Stimulated activated CD8-positive, alpha-beta memory T cell treated with anti-CD3 and anti-CD28 coated beads, Interleukin-15, amount 100 ng/mL, for 1 hour (primary cell): ENCODE data around the gene PATJ.

Experiments
- DNase-seq: peaks from one replicate; pipeline ENCODE4 v3.0.0-alpha.2; 2020; ENCODE audit warnings: low read depth

Gene PATJ

DNA sequence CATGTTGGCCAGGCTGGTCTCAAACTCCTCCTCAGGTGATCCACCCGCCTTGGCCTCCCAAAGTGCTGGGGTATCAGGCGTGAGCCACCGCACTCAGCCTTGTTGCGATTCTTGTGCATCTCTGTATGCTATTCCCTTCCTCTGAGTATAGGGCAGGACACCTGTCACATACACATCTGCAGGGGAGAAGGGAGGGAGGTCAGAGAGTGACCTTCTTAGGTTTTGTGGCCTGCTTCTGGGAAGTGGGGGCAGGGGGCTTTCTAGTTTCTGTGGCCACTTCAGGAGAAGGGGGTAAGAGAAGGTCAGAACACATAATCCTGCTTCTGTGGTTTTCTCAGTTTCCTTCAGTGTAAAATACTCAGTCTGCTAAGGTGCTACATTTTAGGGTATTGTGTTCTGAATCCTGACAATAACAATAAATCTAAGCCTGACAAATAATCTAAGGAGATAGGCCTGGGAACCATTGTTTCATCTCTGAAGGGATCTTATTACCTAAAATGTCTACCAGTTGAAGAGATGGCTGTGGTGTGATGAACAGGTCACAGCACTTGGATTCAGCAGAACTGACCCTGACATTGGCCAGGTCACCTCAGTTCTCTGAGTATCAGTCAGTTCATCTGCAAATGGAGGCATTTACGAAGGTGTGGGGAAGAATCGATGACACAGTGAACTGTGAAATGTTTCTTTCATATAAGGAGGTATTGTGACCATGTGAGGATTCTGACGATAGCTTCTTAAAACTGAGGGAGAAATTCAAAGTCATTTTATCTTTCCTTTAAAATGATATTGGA, 239.8 kb downstream of the PATJ start:
- no peak for DNase-seq

DNA sequence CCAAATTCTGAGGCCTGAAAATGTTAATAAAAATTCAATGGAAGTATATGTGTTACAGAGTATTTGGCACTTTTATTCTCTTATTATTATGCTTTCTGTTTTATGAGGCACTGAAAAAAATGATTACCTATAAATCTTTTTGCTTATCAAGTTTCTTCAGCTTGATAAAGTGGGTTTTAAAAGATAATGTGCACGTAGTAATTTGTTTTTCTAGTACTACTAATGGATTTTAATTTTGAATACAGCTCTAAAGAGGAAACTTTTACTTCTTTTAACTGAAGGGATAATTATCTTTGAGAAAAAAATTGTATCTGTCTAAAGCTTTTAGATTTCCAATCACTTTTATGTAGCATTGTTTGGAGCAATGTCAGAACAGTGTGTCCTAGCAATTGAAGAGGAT, 241.0 kb downstream of the PATJ start:
- no peak for DNase-seq

DNA sequence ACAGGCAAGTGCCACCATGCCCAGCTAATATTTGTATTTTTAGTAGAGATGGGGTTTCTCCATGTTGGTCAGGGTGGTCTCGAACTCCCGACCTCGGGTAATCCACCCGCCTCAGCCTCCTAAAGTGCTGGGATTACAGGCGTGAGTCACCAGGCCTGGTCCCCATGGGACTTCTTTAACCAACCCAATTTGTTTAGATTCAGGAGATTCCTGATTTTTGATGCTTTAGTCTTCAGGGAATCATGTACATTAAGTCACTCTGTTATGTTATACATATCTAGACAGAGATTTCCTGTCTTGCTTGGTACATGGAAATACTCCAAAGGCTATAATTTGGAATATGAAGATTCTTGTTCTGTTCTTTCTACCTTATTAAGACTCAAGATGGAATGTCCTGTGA, 250.0 kb downstream of the PATJ start:
- DNase-seq = no peak

DNA sequence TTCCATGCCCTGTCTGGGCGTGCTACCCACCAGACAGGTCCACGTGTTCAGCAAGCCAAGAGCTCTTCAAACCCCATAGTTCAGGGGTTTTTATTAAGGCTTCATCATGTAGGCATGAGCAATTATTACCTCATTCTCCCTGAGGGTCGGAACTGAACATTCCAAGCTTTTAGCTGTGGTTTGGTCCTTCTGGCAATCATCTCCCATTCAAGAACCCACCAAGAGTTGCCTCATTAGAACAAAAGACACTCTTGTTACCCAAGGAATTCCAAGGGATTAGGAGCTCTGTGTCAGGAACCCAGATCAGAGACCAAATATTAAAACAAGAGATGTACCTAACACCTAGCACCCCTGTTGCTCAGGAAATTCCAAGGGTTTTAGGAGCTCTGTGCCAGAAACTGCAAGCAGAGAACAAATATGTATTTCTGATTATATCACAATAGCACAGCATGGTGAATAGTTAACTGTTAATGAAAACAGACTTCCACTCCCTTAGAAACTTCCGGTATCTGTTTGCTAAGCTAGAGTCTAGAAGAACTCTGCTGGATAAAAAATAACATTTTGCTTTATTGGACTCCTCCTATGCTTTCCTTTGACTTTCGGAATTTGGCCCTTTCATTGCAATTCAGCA, 251.2 kb downstream of the PATJ start:
- DNase-seq = no peak

DNA sequence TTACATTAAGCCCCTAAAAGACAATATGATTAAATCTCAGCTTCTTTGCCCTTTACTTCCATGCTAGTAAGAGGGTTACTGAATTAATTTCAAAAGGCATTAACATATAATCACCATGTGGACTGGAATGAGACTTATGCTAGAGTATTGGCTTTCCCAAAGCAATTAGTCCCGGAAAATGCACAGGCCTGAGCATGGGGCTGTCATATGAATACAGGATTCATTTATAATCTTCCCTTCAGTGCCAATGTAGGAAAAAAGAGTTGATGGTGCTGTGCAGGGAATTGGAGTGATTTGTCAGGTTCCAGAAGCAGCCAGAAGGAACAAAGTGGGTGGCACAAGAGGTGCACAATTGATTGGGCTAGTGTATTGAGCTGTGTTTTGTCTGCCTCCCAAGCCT, 253.4 kb downstream of the PATJ start:
- no peak for DNase-seq

DNA sequence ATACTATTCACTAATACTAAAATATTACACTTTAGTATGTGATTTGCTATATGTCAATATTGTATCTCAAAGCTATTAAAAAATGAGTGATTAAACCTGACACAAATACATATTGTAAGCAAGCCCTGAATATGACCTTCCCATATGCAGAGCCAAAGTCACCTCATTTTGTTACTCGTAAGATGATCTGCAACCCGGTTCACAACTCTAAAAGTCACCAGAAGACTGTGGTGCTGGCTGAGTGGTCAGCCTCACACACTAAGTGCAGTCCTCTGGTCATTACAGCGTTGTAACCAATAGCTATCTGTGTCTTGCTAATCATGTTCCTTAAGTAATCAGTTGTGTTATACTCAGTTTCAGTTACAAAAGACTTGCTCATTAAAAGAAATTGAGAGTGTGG, 254.8 kb downstream of the PATJ start:
- DNase-seq = no peak

DNA sequence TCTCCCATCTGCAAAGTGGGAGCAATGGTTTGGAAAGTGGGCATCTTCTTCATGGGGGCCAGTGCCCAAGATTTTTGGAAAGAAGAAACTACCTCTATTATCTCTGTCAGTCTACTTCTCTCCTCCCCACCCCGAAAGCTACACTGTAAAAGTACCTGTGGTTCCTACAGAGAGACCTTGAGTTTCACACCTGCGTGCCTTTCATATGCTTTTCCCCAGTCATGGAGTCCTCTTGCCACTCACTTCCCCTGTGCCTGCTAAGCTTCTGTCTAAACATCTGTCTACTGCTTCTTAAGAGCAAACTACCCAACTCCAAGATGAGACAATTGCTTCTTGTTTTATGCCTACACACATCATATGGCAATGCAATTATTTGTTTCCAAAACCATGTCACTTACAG, 261.5 kb downstream of the PATJ start:
- no peak for DNase-seq

DNA sequence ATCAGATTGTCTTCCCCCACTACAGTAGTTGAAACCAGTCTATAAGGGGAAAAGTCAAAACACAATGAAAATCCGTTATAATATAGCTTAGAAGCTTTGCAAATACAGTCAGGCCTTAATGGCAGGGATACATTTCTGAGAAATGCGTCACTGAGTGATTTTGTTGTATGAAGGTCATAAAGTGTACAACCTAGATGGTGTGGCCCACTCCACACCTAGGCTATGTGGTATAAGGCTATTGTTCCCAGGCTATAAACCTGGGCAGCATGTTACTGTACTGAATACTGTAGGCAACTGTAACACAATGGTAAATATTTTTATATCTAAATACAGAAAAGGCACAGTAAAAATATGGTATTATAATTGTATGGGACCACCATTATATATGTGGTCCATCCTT, 264.4 kb downstream of the PATJ start:
- no peak for DNase-seq

DNA sequence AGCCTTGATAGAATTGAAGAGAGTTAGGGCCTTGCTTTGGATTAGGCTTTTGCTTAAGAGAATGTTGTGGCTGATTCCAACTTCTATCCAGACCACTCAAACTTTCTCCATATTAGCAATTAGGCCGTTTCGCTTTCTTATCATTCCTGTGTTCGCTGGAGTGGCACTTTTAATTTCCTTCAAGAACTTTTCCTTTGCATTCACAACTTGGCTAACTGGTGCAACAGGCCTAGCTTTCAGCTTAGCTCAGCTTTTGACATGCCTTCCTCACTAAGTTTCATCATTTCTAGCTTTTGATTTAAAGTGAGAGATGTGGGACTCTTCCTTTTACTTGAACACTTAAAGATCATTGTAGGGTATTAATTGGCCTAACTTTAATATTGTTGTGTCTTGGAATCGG, 268.7 kb downstream of the PATJ start:
- DNase-seq = no peak

DNA sequence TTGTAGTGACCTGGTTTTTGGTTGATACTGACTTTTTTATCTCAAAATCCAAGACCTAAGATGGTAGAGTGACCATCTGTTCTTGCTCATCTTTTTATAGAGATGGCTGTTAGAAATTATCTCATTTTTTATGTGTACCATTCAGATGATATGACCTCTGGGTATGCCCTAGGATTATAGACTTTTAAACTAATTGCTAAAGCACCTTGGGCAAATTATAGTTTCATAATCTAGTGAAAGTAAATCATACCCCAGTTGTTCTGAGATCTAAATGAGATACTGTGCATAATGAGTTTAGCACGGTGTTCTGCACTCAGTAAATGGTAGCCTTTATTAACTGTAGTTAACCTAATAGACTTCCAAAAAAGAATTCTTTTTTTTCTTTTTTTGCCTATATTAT, 269.8 kb downstream of the PATJ start:
- no peak for DNase-seq

DNA sequence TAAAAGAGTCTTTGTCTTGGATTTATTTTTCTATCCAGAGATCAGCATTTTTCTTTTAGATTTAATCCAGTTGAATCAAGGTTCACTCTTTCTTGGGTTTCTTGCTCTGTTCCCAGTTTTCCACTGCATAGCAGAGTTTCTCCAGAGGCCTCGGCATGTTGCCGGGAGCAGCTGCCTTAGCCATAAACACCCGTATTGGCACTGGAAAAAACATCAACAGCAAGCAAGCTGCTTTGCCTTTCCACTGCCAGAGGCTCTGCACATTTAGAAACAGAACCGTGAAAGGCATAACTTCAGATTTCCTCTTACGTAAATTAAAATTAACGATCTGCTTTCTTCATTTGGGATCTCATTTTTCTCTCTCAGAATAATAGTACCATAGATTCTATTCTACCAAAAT, 270.6 kb downstream of the PATJ start:
- no peak for DNase-seq

DNA sequence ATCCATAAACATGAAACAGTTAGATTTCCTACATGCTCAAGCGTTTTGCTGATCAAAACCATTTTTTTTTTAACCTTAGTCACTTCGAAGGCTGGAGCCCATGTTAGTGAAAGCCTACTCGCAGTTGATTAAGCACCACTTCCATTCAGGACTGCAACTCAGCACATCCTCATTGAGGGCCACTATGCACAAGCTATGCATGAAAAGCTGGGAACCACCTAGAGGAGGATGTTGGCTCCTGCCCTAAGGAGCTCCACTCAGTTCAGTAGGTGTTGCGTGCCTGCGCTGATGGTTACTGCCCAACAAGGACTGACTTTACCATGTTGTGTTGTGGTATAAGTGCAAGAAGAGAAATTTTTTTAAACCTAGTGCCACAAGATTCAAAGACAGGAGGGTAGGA, 271.0 kb downstream of the PATJ start:
- no peak for DNase-seq

DNA sequence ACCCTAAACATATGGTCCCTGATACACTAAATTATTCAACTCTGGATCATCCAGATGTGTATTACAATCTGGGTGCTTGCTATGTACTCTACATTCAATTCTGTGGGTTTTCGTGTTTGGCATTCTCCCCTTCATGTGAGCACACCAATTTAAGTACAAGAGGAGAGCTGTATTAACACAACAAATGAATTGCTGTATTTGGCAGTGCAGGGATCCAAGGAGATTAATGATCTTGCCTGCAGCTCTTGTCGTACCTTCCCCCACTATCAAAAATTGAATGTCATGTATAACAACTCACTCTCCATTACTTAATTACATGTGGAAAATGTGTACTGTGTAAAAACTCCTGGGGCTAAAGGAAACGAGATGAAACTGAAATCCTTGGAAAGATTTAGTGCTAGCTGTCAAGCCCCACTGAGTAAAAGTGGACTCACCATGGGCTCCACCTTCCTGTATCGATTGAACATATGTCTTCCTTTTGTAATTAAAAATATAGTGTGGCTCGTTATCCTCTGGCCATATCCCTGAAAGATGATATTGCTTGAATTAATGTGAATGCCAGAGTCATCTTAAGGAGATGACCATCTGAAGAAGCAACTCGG, 280.2 kb downstream of the PATJ start:
- no peak for DNase-seq

DNA sequence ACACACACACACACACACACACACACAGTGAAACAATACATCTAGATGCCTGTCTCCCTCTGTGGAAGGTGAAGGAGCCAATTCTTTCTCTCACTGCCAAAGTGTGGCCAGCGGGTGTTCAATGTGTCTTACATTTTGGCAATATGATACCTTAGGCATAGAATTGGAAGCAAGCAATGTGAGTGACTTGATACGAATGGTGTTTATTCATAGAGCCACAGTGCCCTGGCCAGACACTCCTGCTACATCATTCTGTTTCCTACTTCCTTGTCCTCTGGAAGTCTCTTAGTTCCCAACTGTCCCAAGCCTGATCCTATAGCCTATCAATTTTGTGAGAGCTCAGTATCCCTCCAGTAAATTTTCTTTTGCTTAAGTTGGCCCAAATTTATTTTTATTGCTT, 282.4 kb downstream of the PATJ start:
- DNase-seq = no peak

DNA sequence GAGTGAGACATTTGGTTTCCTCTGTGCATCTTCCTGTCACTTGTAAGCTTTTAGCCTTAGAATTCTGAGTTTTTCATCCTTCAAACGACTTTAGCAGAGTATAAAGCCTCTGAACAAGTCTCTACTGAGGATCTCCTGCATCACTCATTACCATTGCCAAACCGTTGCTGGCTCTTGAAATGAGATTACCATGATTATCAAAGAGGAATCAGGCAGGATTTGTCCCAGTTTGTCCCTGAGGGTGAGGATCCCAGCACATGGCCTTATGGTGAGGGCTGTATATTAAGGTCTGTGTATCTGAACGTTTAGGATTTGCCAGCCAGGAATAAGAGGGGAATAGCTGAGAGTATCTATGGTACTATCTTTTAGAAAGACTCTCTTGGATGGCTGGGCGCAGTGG, 282.9 kb downstream of the PATJ start:
- no peak for DNase-seq

DNA sequence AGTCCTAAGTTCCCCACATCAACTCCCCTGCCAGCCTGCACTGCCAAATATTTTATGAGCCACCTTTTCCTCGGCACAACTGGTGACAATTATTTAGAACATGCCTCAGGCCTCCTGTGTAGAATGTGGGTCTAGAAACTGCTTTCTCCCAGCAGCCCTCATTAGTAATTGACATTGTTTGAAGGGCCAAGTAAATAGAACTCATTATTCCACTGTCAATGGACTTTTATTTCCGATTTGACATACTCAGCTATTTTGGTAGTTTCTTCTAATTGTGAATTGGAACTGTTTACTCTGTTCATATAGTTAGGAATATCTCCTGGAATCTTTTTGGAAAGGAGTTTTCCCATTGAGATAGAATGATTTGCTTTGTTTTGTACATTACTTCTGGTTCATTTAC, 283.6 kb downstream of the PATJ start:
- no peak for DNase-seq

DNA sequence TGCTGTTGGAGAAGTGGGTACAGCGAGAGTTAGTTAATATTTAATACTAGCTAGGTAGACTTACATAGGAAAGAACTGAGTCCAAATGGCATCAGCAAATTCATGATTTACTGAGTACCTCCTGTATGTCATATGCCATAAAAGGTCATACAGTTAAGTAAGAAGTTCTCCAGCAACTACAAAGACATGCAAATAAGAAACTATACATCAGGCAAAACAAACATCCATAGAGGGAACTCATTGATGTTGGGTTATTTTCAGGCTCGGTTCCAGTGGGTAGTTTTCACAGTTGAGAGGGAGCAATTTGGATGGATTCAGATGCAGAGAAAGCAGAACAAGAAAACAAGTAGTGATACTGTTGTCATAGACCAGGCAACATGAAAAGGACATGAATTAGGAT, 287.4 kb downstream of the PATJ start:
- no peak for DNase-seq

DNA sequence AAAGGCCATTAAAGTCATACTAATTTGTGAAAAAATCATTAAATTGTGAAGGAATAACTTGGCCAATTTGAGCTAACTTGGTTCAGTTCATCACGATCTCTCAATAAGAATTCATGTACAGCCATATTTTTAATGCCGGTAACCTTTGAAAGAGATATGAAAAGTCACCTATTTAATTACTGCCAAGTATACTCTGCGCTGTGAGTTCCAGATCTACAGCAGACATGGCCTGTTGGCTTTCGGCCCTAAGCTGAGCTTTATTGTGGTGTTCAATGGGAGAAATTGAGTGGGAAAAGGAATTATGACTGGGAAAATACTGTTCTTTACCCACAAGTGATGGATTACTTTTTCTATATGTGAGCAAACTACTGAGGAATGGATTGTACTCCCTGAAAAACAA, 292.5 kb downstream of the PATJ start:
- DNase-seq = no peak

DNA sequence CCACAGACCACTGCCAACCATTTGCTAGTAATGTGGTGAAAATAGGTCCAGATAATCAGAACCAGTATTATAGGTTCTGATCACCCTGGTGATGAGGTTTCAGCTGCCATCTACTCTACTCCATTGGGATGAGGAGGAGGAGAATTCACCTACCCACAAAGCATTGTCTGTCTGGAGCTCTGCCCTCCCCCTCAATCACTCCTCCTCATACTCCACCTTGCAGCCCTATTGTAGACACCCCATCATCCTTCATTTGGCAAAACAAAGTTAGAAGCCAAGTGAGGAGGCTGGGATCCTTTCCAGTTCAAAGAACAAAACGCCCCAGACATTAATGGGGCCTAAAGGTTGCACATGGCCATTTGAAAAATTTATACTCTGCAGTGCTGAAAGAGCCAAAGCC, 295.0 kb downstream of the PATJ start:
- no peak for DNase-seq

DNA sequence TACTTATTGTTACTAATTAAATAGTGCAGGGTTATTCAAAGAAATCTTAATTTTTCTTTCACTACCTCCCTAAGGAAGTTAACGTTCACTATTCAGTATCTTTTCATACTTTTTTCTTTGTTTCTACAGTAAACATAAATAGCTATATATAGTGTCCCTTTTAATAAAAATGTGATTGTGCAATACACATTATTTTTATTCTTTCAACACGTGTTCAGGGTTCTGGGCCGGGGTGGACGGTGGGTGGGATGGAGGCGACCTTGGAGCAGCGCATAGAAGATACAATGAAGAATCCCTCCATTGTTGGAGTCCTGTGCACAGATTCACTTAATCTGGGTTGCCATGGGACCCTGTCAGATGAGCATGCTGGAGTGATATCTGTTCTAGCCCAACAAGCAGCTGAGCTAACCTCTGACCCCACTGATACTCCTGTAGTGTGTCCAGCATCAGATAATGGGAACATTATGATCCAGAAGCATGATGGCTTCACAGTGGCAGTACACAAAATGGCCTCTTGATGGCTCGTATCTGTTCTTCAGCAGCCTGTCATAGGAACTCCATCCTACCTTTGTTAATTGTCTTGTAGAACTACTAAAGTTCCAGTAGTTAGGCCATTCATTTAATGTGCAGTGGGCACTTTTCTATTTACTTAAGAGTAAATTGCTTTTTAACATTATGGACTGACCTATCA, 296.5 kb downstream of the PATJ start:
- no peak for DNase-seq

DNA sequence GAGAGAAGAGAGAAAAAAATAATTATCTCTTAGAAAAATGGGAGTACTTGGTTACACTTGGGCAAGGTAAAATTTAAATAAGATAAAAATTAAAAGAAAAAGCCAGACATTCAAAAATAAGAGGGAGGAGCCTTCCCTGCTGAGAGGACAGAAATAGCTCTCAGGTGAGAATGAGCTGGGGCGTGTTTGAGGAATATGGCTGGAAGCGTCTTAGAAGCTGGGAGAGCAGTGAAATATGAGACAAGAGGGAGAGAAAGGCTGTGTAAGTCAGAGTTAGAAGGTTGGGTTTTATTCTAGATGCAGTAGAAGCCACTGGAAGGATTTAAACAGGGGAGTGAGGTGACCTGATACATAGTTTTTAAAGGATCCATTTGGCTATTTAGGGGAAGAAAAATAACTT, 298.2 kb downstream of the PATJ start:
- no peak for DNase-seq

DNA sequence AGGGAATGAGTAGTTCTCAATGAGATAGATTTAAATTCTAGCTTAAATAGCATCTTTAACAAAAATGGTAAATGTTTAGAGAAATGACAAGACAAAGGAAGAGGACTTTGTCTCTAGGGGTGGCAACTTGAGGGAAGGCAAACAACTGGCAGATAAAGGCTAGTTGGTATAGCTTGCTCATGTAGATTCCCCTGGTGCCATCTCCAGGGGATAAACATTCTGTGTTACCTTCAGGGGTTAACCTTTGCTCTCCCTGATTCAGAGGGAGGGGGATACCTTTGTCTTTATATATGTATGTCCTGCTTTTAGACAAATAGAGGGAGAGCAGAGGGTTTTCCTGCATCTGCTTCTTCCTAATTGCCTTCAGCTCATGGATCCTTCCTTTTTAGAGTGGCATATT, 298.7 kb downstream of the PATJ start:
- no peak for DNase-seq

DNA sequence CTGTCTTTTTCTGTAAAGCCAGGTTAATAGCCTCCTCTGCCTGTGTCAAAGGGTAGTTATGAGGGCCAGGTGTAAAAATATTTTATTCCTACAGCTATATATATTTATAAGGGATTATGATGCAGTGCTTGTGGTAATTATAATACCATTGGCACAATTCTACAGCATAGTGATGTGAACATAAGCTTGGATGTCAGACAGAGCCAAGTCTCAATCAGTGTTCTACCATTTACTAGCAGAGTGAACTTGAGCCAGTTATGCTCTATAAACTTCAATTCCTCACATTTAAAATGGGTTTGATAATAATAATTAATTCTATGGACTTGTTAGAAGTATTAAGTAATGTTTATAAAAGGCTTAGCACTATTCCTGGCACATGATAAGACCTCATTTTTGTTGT, 300.9 kb downstream of the PATJ start:
- DNase-seq = no peak
